Fibroblast of skin of right biceps (primary cell): ENCODE results near the gene SERPINH1.

Experiments used
- DNase-seq: peaks from one replicate; pipeline ENCODE4 v3.0.0-alpha.2; 2013

Gene SERPINH1

DNA sequence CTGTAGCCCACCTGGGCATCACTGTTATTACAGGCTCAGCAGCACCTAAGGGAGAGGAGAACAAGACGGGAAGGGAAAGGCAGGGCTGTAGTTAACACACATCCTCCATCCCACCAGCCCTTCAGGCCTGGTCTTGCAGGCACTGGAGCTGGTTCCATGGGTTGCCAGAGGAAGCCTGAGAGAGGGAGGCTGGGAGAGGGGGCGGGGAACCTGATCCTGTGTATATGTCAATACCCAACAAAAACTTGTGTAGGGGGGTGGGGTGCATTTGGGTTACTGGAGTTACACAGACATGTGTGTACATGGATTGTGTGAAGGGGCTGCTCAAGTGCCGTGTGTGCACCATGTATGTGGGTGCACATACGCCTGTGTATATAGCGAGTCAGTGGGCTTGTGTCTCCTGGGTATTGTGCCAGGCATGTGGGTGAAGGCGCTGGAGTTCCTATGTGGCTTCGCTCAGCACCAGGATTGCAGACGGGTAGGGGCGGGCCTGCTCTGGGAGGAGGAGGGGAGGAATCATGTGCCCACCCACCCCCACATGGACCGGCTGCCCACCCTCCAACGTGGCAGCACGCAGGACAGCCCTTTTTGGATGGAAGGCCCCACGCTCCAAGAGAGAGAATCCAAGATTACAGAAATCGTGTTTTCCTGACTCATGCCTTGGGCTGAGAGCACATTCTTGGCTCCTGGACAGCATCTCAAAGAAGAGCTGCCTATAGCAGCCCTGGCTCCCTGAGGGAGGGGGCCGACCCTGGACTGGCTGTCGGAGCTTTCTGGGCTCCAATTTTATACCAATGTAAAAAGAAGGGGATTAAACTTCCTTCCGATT, 4.2 kb upstream of the SERPINH1 start:
- DNase-seq, result peak; percentile 98

DNA sequence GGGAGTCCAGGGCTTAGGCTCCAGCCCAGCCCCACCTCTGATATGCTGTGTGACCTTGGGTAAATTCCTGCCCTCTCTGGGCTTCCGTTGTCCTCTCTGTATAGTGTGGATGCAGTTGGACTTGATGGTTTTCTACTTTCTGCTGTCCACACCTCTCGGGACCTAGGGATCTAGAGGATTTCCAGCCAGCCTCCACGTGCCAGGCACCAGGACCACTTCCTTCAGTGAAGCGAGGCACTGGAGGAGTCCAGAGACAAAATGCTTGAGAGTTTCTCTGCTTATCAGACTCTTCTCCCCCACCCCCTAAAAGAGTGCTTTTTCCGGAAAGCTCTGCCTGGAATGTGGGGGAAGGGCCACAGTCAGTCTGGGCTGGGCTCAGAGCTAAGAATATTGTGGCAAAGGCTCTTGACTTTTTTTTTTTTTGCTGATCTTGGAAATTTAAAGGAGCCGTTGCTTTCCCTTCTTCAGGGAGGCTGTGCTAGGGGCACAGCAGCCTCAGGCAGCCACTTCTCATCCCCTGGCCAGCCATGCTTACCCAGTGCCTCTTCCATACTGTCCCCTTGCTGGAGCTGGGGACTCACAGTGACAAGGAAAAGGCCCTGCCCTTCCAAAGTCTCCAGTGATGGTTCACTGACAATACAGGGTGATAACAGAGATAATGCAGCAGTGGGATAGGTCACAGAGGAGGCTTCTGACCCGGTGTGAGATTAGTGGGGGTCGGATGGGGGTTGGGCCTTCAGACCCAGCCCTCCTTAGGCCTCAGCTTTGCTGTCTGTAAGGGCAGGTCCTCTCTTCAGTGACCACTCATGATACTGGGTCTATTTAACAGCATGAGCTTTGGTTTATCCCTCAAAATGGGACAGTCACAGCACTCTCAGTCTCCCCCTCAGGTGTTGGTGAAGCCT, 2.9 kb upstream of the SERPINH1 start:
- peak; percentile 96 for DNase-seq

DNA sequence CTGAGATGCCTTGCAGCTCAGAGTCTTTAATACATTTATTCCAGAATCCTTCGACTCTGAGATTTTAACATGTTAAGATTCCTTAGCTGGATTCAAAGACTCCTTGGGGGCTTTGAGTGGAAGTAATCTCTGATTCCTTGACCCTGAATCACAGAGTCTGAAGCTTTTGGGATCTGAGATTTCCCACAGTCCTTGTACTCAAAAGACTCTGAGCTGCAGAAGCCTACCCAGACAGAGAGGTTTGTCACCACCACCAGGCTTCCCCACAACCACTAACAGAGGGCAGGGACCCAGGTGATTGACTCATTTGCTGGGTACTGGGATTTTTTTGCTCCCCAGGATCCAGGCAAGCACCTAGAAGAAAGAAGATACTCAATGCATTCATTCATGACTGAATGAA, 1.4 kb upstream of the SERPINH1 start:
- peak; percentile 76 for DNase-seq

DNA sequence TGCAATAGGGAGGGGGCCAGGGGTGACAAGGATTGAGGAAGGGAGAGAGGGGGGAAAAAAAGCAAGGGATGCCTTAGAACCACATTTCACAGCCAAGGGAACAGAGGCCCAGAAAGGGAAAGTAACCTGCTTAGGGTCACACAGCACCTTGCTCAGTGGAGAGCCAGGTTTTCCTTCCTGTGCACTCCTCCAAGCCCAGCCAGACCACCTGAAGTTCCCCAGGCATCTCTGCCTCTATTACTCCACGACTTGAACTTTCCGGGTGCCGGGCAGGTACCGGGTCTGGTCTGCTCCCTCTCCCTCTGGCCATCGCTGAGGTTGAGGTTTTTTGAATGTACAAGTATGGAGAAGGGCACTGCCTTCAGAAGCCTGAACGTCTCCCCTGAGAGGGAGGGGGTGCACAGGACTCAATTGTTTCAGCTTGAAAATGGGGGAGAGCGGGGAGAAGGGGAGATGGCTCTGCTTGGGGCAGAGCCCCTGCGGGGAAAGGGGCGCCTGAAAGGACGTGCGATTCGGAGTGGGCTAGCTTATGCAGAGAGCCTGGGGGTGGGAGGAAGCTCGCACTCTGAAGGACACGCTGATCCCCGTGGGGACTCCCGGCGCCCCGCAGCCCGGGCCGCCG, 516 bp upstream of the SERPINH1 start:
- DNase-seq, result no peak

DNA sequence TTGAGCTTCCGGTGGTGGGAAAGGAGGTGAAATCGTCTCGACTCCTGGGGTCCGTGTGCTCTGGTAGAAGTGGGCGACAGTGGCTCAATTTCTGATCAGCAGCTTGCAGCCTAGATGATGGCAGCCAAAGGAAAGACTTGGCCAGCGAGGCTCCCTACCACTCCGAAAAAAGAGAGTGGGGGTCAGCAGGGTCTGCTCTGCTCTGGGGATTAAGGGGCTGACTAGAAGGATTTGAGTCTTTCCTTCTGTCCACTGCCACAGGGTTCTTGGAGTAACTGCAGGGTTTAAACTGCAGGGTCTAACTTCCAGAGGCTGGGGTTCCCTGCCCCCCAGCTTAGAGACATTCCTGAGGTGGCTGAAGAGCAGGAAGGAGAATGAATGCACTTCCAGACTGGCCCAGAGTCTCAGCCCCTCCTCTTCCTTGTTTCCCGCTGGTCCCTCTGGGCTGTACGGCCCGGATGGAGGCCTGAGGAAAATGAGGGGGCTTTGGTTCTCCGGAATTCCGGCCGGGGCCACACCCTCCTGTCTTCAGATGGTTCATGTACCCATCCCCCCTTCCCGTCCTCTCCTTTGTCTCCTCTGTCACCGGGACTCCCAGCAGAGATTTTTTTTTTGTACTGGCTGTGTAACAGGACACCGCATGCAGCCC, 907 bp downstream of the SERPINH1 start:
- DNase-seq, result peak; percentile 87

DNA sequence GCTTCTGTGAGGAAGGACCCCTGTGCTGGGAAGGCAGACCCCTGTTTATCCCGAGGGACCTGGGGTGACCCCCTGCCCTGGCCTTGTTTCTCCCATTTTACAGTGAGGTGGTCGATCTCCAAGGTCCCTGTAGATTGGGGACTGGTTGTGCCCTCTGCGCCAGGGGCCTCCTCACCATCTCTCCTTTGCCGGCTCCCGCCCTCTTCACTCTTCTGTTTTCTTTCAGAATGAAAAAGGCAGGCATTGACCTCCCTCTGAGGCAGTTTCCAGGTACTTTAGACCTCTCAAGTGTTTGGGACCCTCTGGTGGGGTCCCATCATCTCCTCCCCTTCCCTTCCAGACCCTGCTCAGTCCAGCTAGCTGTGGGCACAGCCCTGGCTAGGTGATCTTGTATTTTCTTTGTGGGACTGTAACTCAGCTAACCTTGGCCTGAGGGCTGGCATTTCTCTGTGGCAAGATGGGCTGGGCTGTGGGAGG, 1.5 kb downstream of the SERPINH1 start:
- no peak for DNase-seq

DNA sequence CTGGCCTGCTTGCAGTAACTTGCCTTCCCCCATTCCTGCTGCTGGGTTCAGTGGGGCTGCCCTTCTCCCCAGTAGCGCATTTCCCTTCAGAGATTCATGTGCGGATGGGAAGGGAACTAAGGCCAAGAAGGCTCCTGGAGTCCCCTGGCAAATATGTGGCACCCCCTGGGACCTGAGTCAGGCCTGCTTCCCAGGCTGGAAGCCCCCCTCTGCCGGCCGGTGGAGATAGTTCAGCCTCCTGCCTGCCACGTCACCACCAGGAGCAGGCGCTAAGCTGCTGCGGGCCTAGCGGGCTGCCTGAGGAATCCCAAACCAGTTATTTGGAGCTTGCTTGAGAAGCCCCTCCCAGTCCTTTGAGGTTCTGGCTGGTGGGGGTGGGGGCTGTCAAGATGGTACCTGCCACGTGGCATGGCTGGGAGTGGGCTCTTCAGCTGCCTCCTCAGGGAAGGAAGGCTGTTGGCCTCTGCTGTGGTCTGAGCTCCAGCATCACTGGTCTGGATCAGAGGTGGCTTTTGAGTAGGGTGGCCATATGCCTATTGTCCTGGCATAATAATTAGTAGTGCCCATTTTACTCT, 2.0 kb downstream of the SERPINH1 start:
- peak; percentile 95 for DNase-seq

DNA sequence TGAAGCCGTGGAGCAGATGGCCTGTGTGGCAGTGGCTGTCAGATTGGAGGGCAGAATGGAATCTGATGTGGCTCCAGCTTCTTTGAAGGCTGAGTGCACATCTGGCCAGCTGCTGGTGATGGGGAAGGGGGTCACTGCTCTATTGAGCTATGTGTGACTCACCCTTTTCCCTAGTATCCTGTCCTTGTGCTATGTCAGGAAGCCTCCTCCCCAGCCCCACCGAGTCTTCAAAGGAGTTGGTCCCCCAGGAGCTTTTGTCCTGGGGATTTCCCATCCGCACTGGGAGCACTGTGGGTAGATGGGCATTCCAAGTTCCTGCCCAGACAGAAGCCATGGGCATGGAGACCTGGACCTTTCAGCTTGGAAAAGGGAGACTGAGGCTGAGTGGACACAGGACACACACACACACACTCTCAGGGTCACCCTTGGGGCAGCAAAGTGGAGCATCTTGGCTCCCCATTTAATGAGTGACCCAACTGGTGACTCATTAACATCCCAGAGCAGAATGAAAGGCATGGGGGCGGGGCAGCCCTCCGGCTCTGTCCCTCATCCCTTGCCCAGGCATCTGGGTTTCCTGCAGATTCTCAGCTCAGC, 3.3 kb downstream of the SERPINH1 start:
- DNase-seq, result peak; percentile 79

DNA sequence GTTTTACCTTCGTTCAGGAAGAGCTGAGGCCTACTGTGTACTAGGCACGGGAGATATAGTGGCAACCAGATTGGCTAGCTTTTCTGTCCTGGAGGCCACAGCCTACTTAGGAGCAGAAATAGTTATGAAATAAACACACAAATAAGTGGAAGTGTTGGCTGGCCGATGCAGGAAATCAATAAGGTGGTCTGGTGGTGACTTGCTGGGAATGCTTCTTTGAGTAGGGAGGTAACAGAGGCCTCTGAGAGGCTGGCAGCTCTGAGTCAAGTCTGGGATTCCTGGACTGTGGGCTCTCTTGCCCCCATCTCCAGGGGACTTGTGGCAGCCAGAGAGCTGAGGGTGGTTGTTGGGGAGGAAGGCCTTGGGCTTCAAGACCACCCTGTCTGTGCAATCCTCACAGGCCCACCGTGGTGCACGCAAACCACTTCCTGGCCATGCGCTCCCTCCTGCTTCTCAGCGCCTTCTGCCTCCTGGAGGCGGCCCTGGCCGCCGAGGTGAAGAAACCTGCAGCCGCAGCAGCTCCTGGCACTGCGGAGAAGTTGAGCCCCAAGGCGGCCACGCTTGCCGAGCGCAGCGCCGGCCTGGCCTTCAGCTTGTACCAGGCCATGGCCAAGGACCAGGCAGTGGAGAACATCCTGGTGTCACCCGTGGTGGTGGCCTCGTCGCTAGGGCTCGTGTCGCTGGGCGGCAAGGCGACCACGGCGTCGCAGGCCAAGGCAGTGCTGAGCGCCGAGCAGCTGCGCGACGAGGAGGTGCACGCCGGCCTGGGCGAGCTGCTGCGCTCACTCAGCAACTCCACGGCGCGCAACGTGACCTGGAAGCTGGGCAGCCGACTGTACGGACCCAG, 4.1 kb downstream of the SERPINH1 start:
- no peak for DNase-seq

DNA sequence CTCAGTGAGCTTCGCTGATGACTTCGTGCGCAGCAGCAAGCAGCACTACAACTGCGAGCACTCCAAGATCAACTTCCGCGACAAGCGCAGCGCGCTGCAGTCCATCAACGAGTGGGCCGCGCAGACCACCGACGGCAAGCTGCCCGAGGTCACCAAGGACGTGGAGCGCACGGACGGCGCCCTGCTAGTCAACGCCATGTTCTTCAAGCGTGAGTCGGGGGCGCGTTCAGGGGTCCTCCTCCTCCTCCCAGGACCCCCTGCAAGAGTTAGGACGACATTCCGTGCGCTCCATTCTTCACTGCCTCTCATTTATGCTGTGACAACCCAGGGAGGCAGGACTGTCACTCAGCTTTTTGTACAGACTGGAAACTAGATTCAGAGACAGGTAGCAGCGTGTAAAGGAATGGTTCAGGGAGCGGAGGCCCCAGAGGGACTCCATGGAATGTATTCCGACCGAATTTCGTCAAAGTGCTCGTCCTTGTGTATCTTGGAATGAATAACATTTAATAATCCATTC, 4.8 kb downstream of the SERPINH1 start:
- no peak for DNase-seq

DNA sequence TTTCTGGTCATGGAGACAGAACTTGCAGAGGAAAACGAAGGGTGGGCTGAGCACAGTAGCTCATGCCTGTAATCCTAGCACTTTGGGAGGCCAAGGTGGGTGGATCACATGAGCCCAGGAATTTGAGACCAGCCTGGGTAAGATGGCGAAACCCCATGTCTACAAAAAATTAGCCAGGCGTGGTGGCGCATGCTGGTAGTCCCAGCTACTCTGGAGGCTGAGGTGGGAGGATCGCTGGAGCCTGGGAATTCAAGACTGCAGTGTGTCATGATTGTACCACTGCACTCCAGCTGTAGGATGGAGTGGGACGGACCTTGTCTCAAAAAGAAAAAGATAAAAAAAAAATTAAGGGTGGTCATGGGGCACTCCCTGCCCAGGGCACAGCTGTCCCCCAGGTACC, 5.9 kb downstream of the SERPINH1 start:
- no peak for DNase-seq

DNA sequence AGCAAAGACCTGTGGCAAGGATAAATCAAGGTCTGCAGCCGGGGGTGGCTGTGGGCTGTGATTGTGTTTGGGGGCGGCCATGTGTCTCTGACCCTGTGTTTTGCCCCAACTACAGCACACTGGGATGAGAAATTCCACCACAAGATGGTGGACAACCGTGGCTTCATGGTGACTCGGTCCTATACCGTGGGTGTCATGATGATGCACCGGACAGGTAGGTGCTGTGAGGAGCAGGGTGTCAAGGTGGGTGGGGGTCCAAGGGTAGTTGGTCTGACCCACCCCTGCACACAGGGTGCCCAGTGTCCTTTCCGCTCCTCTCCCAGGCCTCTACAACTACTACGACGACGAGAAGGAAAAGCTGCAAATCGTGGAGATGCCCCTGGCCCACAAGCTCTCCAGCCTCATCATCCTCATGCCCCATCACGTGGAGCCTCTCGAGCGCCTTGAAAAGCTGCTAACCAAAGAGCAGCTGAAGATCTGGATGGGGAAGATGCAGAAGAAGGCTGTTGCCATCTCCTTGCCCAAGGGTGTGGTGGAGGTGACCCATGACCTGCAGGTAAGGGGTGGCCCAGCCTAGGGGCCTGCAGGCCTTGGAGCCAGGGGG, 6.7 kb downstream of the SERPINH1 start:
- no peak for DNase-seq

DNA sequence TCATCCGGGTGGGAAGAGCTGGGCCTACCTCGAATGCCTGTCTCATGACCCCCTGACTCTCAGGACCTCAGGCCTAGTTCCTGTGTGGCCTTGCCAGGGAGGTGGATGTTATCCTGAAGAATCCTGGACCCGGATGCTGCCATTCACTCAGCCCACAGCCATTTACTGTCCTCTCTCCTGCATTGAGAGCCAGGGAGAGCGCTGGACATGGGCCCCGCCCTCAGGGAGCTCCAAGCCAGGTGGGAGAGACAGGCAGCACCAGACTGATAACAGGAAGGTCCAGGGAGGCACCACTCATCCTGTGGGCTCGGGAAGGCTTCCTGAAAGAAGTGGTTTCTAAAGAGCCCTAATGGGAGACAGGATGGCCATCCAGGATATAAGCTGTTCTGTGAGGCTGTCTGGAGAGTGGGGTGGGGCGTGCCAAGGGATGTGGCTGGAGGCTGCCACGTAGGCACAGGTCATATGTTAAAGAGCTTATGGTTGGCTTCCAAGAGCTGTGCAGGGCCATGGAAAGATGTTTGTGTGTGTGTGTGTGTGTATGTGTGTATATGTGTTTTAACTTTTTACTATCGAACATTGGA, 8.6 kb downstream of the SERPINH1 start:
- no peak for DNase-seq

DNA sequence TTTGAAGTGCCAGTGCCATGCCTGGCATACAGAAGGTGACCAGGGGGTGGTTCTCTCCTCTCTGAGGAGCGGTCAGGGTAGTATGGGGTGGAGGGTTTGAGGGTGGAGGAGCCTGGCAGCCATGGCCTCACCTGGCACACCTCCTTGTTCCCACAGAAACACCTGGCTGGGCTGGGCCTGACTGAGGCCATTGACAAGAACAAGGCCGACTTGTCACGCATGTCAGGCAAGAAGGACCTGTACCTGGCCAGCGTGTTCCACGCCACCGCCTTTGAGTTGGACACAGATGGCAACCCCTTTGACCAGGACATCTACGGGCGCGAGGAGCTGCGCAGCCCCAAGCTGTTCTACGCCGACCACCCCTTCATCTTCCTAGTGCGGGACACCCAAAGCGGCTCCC, 9.6 kb downstream of the SERPINH1 start:
- no peak for DNase-seq

DNA sequence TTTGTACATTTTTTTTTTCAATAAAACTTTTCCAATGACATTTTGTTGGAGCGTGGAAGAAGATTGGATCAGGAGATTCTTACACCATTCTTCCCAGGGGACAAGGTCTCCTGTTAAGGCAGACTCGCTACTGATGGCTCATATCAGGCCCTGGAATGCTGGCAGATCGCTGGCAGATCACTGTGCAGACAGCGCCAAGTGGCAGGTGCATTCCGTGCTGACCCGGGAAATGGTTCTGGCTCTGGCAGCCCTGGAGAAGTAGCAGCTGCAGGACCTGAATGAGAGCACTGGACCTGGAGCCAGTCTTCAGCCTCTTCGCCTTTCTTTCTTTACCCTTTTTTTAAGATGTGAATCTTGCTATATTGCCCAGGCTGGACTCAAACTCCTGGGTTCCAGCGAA, 10.7 kb downstream of the SERPINH1 start:
- DNase-seq, result no peak

DNA sequence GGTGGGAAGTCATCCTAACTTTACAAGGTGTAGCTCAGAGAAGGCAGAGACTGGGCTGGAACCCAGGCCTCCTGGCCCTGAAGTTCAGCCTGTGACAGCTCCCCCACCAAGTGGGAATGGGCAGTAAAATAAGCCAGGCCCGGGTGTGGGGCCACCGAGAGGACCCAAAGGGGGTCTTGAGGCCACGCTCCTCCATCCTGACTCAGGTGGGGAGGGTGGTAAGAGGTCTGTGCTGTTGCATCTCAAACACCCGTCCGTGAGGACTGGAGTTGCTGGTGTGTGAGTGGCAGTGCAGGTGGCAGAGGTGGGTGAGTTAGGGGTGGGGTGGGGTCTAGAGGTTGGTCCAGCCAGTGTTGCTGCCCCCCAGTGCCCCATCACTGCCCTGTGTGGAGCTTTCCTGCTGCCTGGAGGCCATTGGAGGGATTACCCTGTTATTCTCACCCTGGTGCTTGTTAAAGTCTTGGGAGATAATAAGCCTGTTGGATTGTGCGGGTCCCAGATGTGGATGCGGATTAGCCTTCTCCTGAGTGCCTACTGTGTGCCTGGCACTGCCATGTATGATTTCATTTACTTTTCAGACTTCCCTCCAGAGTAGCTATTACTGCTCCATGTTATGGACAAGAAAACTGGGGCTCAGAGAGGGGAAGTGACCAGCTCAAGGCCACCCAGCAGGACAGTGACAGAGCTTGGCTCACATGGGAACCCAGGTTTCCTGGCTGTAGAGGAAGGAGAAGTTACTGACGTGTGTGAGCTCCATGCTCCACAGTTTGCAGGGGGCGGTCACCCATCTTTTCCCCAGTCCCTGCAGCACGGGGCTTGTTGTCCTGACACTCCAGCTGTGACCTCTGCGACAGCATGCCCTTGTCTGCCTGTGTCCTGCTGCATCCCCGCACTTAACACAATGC, 12.9 kb downstream of the SERPINH1 start:
- peak; percentile 28 for DNase-seq

DNA sequence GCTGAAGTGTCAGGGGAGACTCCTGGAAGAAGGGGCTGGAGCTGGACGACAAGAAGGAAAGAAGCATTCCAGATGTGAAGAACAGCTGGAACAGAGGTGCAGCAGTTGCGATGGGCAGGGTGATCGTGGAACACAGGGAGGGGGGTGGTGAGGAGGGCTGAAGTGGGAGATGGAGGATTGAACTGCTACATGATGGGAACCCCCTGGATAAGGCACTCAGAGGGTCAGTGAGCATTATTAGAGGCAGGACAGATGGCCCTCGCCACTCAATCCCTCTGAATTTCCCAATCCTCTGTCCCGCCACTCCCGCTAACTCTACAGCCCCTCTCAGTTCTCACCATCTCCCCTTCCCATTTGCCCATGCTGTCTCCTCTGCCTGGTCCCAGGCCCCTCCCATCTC, 14.0 kb downstream of the SERPINH1 start:
- no peak for DNase-seq

DNA sequence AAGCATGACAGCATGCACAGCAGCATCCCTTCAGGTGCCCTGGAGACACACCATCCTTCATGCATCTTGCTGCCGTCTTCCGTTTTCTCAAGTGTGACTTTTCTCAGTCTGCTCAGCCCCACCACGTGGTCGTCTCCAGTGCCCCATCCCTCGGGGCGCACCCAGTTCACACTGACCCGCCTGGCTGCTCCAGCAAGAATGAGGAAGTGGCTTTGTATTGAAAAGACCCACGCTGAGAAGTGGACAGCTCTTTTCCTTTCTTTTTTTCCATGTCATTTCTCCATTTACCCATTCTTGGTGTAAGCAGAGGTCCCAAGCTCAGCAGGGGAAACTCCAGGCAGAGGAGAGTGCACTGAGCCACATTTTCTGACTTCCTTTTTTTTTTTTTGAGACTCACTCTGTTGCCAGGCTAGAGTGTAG, 14.5 kb downstream of the SERPINH1 start:
- DNase-seq, result peak; percentile 71

DNA sequence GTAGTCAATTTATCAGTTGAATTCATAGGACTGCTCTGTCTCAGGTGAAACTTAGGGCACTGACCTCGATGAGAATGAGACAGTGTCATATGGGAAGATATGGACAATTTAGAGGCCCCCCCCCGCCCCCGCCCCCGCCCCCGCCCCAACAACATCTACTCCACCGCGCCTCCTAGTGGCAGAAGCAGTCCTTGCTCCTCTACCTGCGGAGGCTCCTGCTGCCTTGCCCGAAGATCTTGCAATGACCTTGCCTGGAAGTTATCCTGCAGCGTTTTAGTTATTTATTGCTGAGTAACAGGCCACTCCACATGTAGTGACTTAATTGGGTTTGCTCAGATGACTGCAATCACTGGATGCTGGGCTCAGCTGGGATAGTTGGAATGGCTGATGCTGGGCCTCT, 15.2 kb downstream of the SERPINH1 start:
- peak; percentile 46 for DNase-seq
